Colonic mucosa (tissue), 4 donors: ENCODE results near the gene BSDC1. TPM values are rescaled to one million over a fixed set of nuclear protein-coding genes. Genes with fewer than 3 reads are reported as not detected.

Experiments used
- DNase-seq: peaks from one replicate; pipeline ENCODE4 v3.0.0-alpha.2; 2020
- H3K27ac ChIP-seq: fragments of 200-600 bp; one replicate; pipeline ENCODE4 v1.8.0; 2021
- H3K27me3 ChIP-seq: fragments of 200-600 bp; one replicate; pipeline ENCODE4 v1.8.0; 2021
- H3K36me3 ChIP-seq: fragments of 200-600 bp; one replicate; pipeline ENCODE4 v1.8.0; 2021
- H3K4me1 ChIP-seq: fragments of 200-600 bp; one replicate; pipeline ENCODE4 v1.8.0; 2021; ENCODE audit warnings: mild to moderate bottlenecking
- H3K4me3 ChIP-seq: fragments of 200-600 bp; one replicate; pipeline ENCODE4 v1.8.0; 2021
- H3K9ac ChIP-seq, 2 donors: one replicate each; pipeline ENCODE4 v1.7.0; 2013; ENCODE audit warnings: control low read depth in 2 of 2, low read depth in 2 of 2, low read length in 2 of 2
- H3K9me3 ChIP-seq: fragments of 200-600 bp; one replicate; pipeline ENCODE4 v1.8.0; 2021
- intact Hi-C: fragments of 100-400 bp; cut with DNase I; formaldehyde crosslinking; loops from one replicate; pipeline ENCODE4 v1.14.1; 2022
- total RNA-seq, 2 donors: library from RNA; stranded (reverse); fragmentation: NEBNext Ultra II Directional in 1 of 2; extraction: Animal tissue kit (Norgen Biotek cat#: 25700) in 1 of 2; gene quantifications; one replicate each; pipeline ENCODE4 v1.2.1, GENCODE V29; 2021
- TF ChIP-seq, protein P1 (sequence below): fragments of 200-600 bp; IDR thresholded peaks from one replicate; pipeline ENCODE4 v1.8.0; 2022; ENCODE audit warnings: antibody characterized with exemption, mild to moderate bottlenecking
- donor health status: healthy.
- donor health status: DM: no; HTN: no; CAD: no.
- donor health status: DM: no; HTN: no; CAD: no.

BSDC1 gene
- total RNA-seq, 2 donors from 2014 or later, result 65.7 to 76.8 TPM

DNA sequence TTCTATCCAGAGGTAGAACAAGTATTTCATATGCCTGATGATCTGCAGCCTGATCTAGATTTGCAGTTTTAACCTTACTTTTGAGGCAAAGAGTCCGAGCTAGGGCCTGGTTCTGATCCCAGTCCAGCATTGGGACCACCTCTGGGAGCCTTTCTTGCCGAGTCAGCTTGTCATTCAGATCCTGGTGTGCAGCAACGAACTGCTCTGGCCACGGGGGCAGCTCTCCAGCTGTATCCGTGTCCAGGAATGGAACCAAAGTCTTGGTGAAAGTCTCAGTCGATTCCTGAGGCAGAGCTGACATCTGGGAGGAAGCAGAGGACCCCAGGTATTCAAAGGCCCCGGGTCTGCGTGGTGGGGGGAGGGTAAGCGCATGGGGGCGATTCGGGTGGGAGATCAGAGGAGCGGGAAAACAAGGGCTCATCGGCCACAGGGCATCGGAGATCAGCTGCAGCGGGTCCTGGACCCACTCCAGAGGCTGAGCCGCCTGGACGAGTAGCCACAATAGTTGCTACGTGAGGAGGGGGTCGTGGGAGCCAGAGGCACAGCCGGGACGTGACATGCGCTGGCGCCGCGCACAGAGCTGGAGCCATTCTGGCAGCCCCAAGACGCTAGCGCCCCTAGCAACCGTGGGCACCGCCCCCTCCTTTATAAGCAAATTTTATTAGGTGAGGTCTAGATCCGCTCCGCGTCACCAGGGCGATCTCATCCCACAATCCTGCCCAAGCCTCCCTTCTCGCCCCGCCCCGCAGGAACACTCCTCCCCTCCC is 32.4 kb upstream of the BSDC1 start:
- H3K36me3 ChIP-seq, result no peaks in the 10 kb centered on the region
- TF ChIP-seq, protein P1, sequence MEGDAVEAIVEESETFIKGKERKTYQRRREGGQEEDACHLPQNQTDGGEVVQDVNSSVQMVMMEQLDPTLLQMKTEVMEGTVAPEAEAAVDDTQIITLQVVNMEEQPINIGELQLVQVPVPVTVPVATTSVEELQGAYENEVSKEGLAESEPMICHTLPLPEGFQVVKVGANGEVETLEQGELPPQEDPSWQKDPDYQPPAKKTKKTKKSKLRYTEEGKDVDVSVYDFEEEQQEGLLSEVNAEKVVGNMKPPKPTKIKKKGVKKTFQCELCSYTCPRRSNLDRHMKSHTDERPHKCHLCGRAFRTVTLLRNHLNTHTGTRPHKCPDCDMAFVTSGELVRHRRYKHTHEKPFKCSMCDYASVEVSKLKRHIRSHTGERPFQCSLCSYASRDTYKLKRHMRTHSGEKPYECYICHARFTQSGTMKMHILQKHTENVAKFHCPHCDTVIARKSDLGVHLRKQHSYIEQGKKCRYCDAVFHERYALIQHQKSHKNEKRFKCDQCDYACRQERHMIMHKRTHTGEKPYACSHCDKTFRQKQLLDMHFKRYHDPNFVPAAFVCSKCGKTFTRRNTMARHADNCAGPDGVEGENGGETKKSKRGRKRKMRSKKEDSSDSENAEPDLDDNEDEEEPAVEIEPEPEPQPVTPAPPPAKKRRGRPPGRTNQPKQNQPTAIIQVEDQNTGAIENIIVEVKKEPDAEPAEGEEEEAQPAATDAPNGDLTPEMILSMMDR, result no peak
- no peak overlapping the region for H3K27ac ChIP-seq
- intact Hi-C loops, result no loop called here
- no peaks in the 10 kb centered on the region for H3K9me3 ChIP-seq
- no peaks in the 10 kb centered on the region for H3K4me1 ChIP-seq
- no peaks in the 10 kb centered on the region for H3K27me3 ChIP-seq
- H3K9ac ChIP-seq, result no peak overlapping the region
- no peak overlapping the region for H3K4me3 ChIP-seq
- peak; percentile 20 for DNase-seq

DNA sequence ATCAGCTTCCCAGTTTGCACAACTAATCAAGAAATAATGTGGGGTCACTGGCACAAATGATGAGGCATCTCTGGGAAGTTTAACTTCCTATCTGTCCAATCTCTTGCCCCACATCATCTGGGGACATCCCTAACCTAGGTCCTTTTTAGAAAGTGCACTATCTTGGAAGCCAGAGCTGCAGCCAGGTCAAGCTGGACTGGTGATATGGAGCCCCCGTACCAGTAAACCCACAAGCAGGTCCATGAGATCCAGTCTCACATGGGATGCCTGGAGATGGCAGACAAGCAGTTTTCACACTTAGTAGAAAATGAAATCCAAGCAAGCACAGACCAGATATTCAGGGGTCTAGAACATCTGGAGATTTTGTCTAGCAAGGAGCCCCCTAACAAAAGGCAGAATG is 27.5 kb upstream of the BSDC1 start:
- TF ChIP-seq, protein P1, result no peak
- H3K9me3 ChIP-seq, result no peaks in the 10 kb centered on the region
- intact Hi-C loops, result no loop called here

GRCh38 chr1:32414186-32414886 is 20.1 kb upstream of the BSDC1 start:
- Histone ChIP-seq H3K4me1 (no peaks in the 10 kb centered on the region), H3K36me3 (no peaks in the 10 kb centered on the region), H3K4me3 (no peak overlapping the region), H3K27me3 (no peaks in the 10 kb centered on the region), H3K9ac (no peak overlapping the region), H3K9me3 (no peaks in the 10 kb centered on the region), H3K27ac (no peak overlapping the region)
- TF ChIP-seq, protein P1, result no peak
- intact Hi-C loops, result no loop called here
- DNase-seq, result no peak

More for the DNA sequence above, 27.5 kb upstream of the BSDC1 start:
- Histone ChIP-seq H3K9ac (no peak overlapping the region), H3K27me3 (no peaks in the 10 kb centered on the region), H3K27ac (no peak overlapping the region), H3K4me3 (no peak overlapping the region), H3K36me3 (no peaks in the 10 kb centered on the region), H3K4me1 (no peaks in the 10 kb centered on the region)
- no peak for DNase-seq

GRCh38 chr1:32413507-32414185 is 19.4 kb upstream of the BSDC1 start:
- TF ChIP-seq, protein P1, result peak; percentile 80
- DNase-seq, result peak; percentile 80

DNA sequence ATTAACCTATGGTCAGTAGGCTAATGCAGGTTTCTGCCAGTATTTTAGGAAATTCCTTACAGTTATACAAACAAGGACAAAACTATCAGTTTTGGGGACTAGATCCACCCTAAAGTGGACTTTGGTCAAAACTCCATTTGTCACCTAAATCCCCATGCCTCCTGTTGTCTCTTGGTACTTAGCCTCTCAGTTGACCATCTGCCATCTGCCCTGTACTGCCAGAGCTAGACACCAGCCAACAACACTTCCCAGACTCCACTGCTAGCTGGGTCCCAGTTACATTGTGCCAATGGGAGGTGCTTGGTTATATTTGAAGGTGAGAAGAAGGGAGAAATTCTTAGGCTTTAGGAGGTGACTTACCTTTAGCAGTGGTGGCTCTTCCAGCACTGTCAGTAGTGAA is 17.0 kb upstream of the BSDC1 start:
- H3K9ac ChIP-seq, result no peak overlapping the region
- DNase-seq, result no peak
- no peaks in the 10 kb centered on the region for H3K4me1 ChIP-seq
- H3K27ac ChIP-seq, result no peak overlapping the region
- intact Hi-C loops, result no loop called here
- H3K27me3 ChIP-seq, result no peaks in the 10 kb centered on the region
- TF ChIP-seq, protein P1, result no peak
- no peaks in the 10 kb centered on the region for H3K36me3 ChIP-seq
- no peaks in the 10 kb centered on the region for H3K9me3 ChIP-seq
- H3K4me3 ChIP-seq, result no peak overlapping the region

More at GRCh38 chr1:32413507-32414185, 19.4 kb upstream of the BSDC1 start:
- H3K4me3 ChIP-seq, result no peak overlapping the region
- no peaks in the 10 kb centered on the region for H3K36me3 ChIP-seq
- H3K27me3 ChIP-seq, result no peaks in the 10 kb centered on the region
- no peaks in the 10 kb centered on the region for H3K9me3 ChIP-seq
- no peaks in the 10 kb centered on the region for H3K4me1 ChIP-seq
- intact Hi-C loops, result no loop called here
- no peak overlapping the region for H3K27ac ChIP-seq
- H3K9ac ChIP-seq, result no peak overlapping the region
